Eye (tissue), 1 donor: ENCODE data around the gene SLC1A3.

Experiments
- DNase-seq: peaks from one replicate; pipeline ENCODE4 v3.0.0-alpha.2; 2015

Gene SLC1A3

DNA sequence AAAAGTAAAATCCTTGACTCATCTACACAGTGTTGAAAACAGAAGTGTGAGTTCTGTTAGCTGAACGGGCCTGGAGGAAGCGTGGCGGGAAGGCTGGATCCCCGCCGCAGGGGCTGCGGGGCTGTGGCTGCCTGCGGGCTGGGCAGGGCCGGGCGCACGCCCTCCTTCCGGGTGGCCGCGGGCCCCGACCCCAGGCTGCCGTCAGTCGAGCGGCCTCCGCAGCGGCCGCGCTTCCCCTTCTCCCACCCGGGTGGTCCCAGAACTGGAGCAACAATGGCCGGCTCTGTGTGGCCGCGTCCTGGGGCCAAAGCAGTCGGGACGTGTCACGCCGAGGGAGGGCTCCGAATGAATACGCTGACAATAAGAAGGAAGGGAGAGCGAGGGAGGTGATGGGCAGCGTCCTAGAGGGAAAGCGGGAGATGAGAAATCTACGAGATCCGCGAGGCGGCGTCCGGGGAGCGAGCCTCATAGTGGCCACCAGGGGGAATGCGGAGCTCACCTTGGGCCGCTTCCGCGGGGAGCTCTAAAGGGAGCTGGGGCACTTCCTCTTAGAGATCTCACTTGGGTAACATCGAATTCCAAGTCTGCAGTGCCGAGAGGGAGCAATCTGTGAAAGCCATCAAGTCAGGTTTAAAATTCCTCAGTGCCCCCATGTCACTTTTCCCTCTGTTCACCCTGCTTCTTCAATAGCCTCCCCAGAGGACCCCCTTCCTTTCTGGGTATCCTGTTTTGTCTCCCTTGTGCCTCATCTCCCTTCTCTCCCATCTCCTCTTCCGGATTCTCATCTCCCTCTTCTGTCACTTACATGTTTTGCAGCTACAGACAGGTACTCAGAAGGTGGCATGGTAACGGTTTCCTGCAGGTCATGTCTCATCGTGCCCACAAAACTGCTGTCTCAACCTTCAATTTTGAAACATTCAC, 83.9 kb downstream of the SLC1A3 start:
- DNase-seq, result peak; percentile 95

DNA sequence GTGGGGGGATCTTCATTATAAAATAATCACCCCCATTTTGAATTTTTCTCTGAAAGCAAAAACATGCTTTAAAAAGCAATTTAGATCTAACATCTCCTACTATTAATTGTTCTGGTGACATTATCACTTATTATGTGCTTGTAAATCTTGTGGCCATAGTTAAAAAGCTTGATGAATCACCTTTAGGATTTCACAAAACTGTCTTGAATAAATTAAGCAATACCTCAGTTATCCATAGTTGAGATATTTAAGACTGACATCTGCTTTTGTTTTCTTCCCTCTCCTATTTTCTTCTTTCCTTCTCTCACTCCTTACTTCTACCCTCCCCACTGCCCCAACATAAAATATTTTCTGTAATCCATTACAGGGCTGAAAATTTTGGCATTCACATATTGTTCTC, 84.8 kb downstream of the SLC1A3 start:
- DNase-seq, result no peak

DNA sequence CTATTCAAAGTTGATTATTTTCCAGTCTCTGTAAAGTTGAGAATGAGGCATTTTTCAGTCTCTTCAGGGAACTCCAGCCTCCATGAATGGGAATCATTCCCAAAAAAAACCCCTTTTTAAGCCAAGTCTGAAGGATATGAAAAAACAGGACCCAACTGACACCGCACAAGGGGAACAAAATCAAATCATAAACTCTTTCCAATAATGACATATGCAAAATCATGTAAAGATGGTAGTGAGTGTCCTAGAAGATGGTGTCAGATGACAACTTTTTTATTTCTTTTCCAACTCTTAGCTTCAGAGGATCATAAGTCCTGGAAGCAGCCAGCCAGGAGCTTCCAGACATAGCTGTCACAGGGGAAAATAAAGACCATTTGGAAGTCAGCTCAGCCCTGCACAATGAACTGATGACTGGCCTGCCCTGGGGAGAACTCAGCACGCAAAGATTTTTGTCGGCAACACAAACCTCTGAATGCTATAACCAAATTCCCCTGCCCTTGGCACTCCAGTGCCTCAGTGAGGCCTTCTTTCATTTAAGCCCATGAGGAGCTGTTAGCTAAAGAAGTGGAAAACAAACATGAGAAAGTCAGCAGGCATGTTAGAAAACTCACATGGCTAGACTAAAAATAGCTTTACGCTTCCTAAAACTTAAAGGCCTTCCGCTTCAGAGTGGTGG, 85.4 kb downstream of the SLC1A3 start:
- peak; percentile 65 for DNase-seq

DNA sequence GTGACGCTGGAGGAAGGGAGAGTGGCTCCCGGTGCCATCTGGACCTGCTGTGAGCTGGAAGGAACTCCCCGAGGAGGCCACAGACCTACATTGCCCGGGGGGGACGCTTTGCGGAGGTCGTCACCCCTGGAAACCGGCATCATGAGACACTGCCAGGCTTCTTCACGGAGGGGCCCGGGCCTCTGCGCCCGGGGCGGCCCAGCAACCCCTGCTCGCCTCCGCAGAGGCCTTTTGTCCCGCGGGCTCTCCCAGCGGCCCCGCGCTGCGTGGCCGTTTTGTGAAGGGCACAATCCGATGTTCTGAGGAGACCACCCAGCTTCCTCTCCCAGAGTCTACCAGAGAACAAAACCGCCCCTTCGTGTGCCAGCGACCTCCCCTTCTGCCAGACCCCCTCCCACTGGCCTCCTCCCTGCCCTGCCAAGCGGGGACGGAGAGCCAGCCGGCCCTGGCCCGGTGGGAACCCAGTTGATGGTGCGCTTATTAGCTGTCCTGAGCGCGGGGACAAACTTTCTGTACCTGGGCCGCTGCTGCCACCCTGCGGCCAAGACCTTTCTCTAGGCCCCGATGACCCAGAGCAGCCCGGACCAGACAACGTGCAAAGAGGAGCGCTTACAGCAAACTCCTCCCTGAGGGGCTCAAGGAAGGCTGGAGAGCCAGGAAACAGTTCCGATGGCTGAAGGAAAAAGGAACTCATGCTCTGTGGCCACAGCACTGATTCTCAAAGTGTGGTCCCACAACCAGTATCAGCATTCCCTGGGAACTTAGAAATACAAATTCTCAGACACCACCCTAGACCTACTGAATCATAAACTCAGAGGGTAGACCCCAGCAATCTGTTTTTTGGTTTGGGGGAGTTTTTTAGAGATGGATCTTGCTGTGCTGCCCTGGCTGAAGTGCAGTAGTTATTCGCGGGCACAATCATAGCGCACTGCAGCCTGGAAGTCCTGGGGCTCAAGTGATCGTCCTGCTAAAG, 86.7 kb downstream of the SLC1A3 start:
- peak; percentile 93 for DNase-seq

DNA sequence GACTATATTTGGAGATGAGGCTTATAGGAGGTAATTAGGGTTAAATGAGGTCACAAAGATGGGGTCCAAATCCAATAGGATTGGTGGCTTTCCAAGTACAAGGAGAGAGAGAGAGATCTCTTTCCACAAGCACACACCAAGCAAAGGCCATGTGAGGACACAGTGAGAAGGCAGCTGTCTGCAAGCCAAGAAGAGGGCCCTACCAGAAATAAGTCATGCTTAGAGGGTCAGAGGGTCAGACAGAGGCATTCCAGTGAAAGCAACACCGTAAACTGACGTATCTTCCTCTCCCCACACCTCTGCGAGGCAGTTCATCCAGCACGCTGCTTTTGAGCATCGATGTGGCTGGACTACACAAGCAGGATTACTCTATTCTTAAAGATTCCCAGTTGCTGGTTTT, 87.9 kb downstream of the SLC1A3 start:
- DNase-seq, result no peak

DNA sequence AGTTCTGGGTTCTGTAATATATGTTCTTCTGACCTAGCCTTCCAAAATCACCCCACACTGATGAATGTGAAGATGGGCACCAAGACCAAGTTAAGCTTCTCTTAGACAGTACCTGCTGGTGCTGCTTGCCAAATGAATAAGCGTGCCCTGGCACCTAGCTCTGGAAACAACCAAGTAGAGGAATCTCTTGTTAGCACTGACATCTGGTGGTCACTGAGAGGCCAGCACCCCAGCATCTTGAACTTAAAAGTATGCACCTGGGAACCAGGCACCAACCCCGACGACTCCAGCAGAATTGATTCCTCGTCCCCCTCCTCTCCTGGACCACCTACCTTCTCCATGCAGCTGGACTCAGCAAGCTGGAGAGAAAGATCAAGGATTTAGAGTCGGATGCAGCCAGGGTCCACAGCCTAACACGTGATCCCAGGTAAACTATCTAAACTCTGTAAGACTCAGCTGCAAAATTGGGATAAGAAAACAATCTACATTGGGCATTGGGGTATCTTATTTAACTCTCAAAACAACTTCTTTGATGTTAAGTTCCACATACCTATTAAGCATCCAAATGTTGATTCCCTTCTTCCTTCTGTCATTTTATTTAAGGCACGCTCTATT, 89.8 kb downstream of the SLC1A3 start:
- DNase-seq, result peak; percentile 74

DNA sequence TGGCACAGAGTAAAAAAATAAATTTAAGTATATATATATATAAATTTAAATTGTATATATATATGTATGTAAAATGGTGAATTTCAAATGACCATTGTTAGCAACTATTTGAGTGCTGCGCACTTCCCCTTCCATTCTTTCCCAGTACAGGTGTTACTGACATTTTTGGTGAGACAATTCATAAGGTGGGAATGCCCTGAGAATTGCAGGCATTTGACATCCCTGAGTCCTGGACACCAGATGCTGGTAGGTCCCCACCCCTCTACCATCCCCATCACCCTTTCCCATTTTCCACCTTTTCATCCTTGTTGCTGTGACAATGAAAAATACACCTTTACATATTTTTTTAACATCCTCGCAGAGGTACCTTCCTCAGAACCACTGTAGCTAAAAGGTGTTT, 91.6 kb downstream of the SLC1A3 start:
- DNase-seq, result no peak

DNA sequence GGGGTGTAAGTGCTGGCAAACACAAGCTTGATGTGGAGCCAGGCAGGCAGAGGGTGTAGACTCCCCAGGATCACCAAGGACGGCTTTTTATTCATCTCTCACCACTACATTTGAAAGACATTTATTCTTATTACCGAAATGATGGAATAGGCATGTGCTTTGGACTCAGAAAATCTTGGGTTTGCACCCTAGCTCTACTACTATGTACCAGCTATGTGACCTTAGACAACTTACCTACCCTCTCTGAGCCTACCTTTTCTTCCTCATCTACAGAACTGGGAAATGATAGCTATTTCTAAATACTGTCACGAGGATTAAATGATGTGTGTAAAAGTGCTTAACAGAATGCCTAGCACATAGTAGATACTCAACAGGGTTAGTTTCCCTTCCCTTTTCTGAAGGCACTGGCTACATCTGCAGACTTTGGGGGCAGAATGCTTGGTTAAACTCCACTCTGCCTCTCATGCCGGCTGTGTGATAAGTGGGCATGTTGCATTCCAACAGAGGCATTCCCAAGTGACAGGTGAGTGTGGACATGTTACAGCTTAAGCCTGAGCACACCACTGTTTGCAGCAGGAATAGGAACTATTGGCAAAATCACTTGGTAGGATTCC, 94.8 kb downstream of the SLC1A3 start:
- DNase-seq, result no peak

DNA sequence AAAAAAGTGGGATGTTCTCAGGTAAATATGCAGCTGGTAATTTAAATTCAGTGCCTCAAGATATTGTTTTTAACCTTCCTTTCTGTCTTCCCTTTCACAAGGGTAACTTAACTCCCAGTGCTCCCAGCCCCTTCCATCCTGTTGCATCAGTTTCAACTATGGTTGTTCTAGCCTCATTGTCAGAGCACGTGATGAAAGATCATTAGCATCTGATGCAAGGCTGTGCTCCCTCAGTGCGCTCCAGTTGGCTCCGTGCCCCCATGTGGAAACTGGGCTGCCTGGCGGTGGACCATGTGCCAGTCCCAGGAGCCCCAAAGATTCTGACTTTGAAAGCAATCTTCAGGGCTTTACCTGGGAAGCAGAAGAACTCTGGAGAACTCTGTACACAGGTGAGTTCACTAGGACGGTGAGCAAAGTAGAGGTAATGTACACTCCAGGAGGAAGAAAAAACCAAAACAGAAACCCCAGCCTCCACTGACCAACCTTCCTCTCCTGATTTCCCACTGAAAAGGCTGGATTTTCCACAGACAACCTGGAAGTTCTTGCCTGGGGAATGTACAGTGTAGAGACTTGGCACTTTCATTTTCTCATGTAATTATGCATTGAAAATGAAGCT, 96.9 kb downstream of the SLC1A3 start:
- DNase-seq, result no peak

DNA sequence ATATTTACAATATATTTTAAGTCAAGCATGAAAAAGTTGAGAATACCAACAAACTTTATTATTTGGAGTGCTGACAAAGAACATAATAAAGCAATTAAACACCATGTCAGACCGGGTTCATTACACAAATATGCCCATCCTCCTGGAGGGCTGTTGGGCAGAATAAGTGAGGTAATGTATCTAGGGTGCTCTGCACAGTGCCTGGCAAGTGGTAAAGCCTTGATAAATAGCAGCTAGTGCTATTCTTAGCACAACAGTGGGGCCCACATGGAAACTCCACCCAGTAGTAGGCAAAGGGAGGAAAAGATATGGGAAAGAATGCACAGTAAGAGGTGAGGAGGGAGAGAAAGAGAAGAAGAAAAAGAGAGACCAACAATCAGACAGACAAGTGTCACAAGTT, 97.7 kb downstream of the SLC1A3 start:
- no peak for DNase-seq

DNA sequence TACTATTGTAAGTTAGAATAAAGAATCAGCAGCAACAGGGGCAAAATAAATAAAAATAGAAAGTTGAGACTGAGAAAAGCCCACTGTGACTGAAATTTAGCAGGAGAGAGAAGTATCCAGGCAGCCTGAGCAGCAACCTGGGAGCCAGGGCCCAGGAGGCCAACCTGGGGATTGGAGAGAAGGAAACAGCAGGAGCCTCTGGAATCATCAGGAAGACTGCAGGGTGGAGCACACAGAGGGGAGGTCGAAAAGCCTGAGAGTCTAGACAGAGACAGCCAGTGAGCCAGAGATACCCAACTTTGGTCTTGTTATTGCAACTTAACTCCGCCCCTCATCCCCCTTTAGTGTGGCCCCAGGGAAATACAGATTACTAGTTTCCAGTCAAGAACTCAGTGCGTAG, 98.6 kb downstream of the SLC1A3 start:
- no peak for DNase-seq

DNA sequence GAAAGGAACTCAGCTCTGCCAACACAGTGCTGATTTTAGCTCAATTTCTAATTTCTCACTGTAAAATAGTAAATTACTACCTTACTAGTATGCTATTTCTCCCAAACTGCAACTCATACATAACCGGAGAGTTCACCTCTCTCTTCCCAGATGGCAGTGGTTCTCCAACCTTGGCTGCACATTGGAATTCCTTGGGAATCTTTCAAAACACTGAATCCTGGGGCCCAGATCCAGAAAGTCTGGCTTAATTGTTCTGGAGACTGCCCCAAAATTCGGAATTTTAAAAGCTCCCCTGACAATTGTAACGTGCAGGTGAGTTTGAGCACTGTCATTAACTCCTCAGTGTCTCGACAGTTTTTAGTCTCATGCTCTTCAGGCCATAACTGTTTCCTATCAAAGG, 100.3 kb downstream of the SLC1A3 start:
- no peak for DNase-seq

DNA sequence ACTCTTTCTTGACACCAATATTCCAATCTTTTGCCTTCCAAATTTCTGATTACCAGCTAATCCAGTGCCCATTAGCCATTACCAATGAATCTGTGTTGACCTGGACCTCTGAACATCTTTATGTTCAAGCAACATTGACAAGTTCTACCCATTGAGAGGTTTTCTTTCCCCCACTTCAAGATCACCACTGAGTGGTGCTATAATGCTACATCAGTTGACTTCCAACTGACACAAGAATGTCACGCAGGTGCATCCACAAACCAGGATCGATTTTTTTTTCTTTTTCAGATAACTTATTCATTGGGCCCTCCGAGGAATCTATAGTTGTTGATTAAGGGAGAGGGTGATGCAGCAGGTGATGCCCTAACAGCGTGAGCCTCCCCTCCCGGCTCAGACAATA, 102.6 kb downstream of the SLC1A3 start:
- DNase-seq, result no peak

DNA sequence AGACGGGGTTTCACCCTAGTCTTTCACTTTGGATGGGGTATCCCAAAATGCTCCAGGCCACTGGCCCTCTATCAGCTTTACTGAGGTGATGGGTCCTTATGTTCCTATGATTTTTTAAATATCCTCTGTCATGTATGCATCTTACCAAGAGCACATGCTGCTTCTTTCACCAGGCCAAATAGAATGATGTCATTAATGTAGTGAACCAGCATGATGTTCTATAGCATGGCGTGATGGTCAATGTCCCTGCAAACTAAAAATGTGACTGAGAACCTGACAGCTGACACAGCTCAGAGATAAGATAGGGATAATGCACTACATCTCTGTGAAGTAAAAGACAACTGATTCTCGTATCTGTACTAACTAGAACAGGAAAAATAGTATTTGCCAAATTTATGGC, 103.6 kb downstream of the SLC1A3 start:
- no peak for DNase-seq

DNA sequence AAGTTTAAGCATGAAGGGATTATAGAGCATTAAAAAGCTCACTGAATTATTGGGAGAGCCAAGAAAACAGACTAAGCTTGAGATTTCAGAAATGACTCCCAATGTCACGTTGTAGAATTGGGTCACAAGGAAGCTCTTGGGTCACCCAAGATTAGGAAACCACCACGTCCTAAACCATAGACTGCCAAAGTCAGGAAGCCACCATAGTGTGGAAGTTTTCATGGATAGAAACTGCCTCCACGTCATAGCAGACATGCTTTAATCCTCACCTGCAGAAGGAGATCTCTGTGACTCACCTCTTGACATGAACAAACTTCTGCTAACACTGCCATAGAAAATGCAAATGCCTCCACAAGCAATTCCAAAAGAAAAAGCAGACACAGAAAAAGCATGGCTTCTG, 106.3 kb downstream of the SLC1A3 start:
- DNase-seq, result no peak

DNA sequence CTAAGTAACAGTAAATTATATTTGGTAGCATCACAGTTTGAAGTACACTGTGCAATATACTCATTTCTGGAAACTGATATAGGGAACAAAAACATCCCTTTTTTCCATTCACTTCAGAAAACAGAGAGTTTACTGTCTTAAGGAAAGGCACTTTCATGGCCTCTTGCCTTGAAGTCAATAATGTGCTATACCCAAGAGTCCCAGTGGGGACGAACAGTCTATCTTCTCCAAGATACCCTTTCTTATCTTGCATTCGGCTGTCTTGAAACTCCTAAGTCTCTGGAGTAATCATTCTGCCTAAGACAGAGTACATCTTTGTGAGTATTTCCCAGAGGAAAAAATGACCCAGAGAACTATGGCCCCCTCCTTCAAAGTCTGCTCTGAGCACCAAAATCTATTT, 107.1 kb downstream of the SLC1A3 start:
- no peak for DNase-seq

DNA sequence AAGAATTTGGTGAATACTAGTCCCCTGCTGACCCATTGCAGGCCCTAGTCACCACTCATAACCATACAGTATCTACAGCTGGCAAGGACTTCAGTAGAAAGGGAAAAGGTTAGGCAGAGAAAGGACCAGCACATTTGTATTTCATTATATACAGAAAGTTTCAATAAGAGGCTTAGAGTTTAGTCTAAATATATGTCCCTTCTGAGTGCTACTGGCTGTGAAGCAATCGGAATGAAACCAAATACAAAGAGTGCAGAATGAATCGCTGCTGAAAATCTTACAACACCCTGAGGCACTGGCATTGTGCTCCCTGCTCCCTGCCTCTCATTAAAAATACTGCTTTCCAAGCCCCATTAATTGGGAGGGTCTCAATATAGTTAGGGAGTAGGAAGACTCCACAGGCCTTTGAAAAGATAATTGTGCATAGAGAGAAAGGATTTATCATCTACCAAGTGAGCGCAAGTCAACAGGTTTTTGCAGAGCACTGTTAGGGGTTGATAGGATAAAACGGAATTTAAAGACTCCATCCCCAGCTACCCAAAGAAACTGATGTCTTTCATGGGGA, 110.8 kb downstream of the SLC1A3 start:
- DNase-seq, result peak; percentile 67

DNA sequence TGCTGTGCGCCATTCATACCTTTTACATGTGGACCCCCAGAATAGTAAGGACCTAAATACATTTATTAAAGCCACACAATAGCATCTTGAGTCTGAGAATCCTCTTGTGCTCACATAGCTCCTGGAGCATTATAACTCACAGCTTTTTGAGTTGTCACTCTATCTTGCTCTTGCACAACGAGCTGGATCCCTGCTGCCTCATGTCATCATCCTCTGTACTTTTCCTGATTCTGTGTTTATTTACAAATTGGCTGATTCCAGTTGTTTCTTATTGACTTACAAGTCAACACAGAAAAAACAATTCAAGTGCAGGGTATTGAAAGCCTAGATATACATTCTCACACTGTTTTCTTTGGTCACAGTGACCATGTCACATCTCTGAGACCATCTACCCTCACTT, 112.9 kb downstream of the SLC1A3 start:
- no peak for DNase-seq

DNA sequence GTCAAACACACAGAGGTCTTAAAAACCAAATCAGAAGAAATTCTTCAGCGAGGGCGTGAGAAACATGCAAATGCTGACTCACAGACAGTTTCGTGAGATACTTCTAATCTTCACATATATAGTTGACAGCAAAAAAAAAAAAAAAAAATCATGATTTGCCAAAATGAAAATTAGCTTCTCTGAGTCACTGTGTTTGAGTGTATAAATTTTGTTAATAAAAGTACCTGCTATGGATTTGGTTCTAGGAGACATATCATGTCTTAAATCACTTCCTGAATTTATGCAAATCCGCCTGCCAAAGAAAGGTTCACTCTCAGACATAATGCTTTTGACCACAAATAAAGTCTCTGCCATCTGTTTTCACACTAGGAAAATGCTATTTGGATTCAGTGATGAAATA, 114.3 kb downstream of the SLC1A3 start:
- no peak for DNase-seq

DNA sequence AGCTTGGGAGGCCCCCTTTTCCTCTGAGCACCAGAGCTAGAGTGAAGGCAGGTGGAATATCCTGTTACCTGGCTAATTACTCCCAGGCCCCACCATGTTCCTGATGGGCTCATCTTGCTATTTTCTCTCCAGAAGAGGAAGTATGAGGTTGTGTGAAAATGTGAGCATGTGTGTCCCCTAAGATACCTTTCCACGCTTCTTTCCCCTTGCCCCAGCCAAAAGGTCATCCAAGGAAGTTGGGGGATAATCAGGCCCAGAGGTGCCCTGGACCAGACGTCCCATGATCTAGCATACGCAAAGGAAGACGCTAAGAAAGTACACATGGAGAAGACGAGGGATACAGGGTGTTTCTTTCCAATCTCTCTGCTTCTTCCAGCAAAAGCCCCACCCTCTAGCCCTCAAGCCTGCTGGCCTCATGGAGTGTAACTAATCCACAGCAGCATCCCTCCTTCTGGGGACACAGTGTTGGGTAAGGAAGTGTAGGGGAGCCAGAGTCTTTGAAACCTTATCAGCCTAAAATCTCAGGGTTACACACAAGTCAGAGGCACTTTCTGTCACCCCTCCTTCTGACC, 115.3 kb downstream of the SLC1A3 start:
- DNase-seq, result no peak

DNA sequence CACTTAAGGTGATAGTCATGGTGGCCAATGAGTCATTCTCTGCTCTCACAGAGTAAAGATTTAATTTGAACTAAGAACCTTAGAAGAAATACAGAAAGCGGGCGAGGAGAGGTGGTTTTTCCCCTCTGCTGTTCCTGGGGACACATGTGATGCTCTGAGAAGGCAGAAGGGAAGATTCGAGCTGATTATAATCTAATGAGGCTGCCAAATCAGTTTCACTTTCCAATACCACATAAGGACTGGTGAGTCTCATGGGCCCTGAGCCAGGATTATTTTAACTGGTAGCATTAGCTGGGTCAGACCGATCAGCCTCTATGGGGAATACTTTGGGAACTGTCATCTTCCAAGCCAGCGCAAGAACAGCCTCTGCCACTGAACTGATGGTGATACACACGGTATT, 116.5 kb downstream of the SLC1A3 start:
- no peak for DNase-seq
